ENCODE data around the gene MTHFSD.

GRCh38 chr16:86540894-86541293 is 14.1 kb downstream of the MTHFSD start:
- TF ChIP-seq CTCF (IDR thresholded peaks at IDR 0.05) (no peak), POLR2A (IDR thresholded peaks at IDR 0.05) (no peak)
